Adipose tissue (tissue), 3 donors: ENCODE data around the gene ROBO3. TPM values are rescaled to one million over a fixed set of nuclear protein-coding genes. Genes with fewer than 3 reads are reported as not detected.

Experiments used
- H3K27ac ChIP-seq: one replicate; pipeline ENCODE4 v1.5.1; 2013; ENCODE audit warnings: low read depth, low read length
- WGBS, 3 donors: extraction: QIAGEN DNeasy Blood & Tissue Kit; methylation state at CpG; one replicate each; pipeline ENCODE4 v1.1.7; 2013; 5-methylcytosine and 5-hydroxymethylcytosine counted together
- polyA plus RNA-seq, 3 donors: library from polyadenylated mRNA; stranded (reverse); fragments of 200-250 nt; gene quantifications; one replicate each; pipeline ENCODE4 v1.2.3, GENCODE V29; 2013
- donor health status: healthy with polysubstance abuse.
- donor health status: Bipolar disorder and iron deficiency.
- donor health status: healthy.

Gene ROBO3
- polyA plus RNA-seq = 10 to 100 TPM in 2 of 3 donors, 1 to 10 TPM in 1; 5.2 to 44.8 (median 21.7) TPM

GRCh38 chr11:124865181-124865901 is at the start of gene ROBO3:
TSS of gene ROBO3 (plus strand) at chr11:124865432. CDS start at chr11:124865578, 146 bp downstream.
- WGBS, 3 donors = 2 to 3% (median 2%) methylated on average over 52 to 53 of the region's 53 CpGs
- no peak within 1 kb of the TSS for H3K27ac ChIP-seq

DNA sequence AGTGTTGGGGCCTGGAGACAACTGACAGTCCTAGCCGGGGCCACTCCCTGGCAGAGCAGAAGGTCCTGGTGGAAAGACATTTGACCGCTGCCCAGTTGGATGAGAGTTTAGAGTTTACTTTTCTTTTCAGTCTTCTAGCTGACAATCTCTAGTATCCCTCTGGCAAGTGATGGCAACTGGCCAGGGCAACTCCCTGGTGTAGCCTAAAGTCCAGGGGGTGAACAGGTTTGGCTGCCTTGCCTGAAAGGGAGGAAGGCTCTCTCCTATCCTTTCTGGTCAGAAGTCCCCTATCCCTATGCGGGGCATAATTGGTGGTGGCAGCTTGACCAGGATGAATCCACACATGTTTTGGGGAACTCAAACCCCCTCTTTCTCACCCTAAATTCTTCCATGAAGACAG is 48.2 kb upstream of the ROBO3 start:
- no peak overlapping the region for H3K27ac ChIP-seq
- WGBS, 3 donors = 85 to 90% (median 89%) methylated on average over 3 of the region's 3 CpGs

DNA sequence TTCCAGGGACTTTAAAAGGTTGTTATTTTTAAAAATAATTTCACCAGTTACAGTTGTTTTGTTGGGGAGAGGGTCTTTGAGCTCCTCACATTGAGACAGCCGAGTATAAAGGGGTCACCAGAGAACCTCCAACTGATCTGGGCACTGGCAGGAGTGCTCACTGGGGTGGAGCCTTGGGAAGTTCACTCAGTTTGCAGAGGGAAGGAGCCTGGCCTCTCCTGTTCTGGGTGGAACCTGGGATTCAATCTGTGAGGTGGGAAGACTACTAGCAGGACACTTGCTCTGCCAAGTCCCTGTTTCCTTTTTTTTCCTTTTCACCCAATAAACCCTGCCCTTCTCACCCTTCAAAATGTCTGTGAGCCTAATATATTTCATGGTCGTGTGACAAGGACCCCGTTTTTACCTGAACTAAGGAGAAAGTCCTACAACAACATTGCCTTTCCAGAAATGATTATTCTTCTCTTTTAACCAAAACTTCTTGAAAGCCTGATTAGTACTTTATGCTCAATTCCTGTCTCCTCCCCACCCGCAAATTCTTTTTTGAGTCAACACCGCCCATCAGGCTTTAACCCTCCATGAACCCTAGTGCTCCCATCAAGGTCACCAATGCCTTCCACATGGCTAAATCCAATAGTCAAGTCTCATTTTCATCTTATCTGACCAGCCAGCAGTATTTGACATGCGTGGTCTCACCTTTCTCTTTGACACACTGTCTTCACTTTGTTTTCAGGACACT is 43.1 kb upstream of the ROBO3 start:
- no peak overlapping the region for H3K27ac ChIP-seq
- WGBS, 3 donors = 47 to 71% (median 71%) methylated on average over 6 of the region's 6 CpGs

DNA sequence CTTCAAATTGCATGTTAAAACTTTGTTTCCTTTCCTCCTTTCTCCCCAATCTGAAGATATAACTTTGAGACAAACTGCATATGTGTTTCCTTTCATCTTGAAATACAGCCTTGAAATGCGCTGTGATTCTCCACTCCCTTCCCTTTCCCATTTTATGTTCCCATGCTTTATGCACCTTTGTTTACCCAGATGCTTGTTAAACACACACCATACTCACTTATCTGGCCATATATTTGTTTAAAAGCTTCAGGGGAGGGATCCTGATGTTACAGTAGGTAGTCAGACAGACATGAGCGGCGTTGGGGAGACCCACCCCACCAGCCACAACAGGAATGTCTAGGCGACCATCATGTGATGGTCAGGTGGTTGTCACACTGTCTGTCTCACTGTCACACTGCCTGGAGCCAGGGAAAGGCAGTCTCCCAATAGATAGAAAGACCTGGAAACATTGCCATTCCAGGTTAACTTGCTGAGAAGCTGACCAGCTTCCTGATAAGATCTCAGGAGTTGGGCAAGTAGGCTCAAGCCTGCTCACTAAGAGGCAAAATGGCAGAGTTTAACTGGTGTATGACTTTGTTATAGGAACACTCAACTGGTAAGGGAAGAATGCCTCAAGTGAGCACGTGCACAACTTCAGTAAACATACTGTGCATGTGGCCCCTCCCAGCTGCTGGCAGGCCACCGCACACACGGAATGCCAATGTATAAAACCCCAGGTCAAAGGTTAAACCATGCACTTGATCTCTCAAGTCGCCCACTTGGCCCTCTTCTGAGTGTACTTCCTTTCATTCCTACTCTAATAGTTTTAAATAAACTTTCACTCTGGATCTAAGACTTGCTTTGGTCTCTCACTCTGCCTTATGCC is 41.5 kb upstream of the ROBO3 start:
- H3K27ac ChIP-seq = no peak overlapping the region
- WGBS, 3 donors = 52 to 68% (median 56%) methylated on average over 8 of the region's 8 CpGs

DNA sequence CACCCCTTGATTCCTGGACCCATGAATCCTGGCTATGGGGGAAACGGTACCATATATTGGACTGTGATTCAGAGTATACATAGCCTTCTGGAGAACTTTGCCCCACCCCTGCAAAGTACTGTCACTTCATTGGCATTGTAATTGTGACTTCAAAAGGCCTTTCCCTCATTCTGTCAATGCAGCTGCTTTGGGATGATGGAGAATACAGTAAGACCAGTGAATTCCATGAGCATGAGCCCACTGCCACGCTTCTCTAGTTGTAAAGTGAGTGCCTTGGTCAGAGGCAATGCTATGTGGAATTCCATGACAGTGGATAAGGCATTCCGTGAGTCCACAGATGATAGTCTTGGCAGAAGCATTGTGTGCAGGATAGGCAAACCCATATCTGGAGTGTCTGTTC is 39.4 kb upstream of the ROBO3 start:
- H3K27ac ChIP-seq = no peak overlapping the region
- WGBS, 3 donors = 54 to 84% (median 56%) methylated on average over 3 of the region's 3 CpGs

GRCh38 chr11:124829986-124830385 is 35.2 kb upstream of the ROBO3 start:
- whole genome bisulfite sequencing, 3 donors = 68 to 88% (median 84%) methylated on average over 3 of the region's 3 CpGs
- H3K27ac ChIP-seq = no peak overlapping the region

DNA sequence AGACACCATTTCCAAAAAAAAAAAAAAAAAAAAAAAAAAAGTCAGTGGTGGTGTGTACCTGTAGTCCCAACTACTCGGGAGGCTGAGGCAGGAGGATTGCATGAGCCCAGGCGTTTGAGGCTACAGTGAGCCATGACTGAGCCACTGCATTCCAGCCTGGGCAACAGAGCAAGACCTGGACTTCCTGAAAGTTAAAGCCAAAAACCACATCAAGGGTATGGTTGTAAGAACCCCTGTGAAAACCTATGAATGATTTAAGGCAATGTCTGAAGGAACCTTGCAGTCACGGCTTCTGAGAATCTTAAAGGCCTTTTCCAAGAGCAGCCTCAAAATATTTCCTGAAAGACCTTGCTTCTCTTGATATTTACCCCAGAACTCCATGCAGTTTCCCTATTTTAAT is 34.5 kb upstream of the ROBO3 start:
- WGBS, 3 donors = 79 to 87% (median 84%) methylated on average over 3 of the region's 3 CpGs
- no peak overlapping the region for H3K27ac ChIP-seq

DNA sequence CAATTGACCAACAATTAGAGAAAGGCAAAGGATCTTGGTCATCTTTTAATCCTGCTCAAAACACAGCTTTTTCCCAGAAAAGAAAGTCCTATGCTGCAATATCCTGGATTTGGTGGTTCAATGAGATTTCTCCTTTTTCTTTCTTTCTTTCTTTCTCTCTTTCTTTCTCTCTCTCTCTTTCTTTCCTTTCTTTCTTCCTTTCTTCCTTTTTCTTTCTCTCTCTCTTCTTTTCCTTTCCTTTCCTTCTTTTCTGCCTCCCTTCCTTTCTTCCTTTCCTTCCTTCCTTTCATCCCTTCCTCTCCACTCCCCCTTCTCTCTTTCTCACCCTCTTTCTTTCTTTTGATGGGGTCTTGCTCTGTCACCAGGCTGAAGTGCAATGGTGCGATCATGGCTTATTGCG is 33.3 kb upstream of the ROBO3 start:
- no peak overlapping the region for H3K27ac ChIP-seq
- WGBS, 3 donors = 92 to 100% (median 97%) methylated on average over 2 of the region's 2 CpGs

- H3K27ac ChIP-seq = no peak overlapping the region
- WGBS, 3 donors = 71 to 89% (median 84%) methylated on average over 4 of the region's 4 CpGs
Measured at GRCh38 chr11:124832571-124832970, 32.7 kb upstream of the ROBO3 start.

GRCh38 chr11:124834526-124835180 is 30.6 kb upstream of the ROBO3 start:
- 77 to 87% (median 83%) methylated on average over 3 of the region's 3 CpGs for WGBS, 3 donors
- no peak overlapping the region for H3K27ac ChIP-seq

DNA sequence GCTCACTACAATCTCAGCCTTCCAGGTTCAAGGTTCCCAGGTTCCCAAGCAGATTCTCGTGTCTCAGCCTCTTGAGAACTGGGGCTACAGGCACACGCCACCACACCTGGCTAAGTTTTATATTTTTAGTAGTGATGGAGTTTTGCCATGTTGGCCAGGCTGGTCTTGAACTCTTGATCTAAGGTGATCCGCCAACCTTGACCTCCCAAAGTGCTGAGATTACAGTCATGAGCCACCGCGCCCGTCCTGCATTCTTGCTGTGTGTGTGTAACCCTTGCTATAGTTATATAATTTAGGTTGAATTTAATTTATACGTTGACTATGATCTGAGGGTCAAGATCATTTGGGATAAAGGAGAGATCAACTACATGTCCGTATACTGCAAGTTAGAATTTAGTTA is 29.3 kb upstream of the ROBO3 start:
- no peak overlapping the region for H3K27ac ChIP-seq
- WGBS, 3 donors = 88 to 93% (median 91%) methylated on average over 8 of the region's 8 CpGs

DNA sequence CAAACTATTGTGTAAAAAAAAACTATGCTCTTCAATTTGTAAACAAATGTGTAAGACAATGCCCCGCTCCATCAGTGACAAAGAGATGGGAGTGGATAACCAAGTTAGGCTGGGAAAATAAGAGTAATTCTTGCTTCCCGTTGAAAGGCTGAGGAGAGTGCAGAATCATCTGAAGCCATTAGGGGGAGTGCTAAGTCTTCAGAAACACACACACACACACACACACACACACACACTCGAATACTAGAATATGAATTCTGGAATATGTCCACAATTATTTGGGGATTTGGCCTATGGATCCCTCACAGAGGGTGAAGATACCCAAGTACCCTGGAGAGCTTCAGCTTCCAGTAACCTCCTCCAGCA is 27.8 kb upstream of the ROBO3 start:
- WGBS, 3 donors = 14 to 24% (median 15%) methylated on average over 3 of the region's 3 CpGs
- H3K27ac ChIP-seq = no peak overlapping the region

DNA sequence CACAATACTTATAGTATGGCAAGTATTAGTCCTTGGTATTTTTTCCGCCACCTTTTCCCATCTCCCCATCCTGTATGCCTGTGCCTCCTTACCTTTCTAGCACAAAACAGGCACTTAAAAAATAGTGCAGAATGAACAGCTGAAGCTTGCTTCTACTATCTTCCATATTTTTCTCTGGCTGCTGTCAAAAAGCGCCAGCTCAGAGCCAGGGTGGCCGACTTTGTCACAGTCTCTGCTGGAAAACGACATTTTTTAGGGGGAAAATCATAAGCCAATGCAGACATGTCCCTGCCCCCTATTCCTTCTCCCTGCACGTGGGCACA is 26.5 kb upstream of the ROBO3 start:
- WGBS, 3 donors = 33 to 43% (median 42%) methylated on average over 5 of the region's 5 CpGs
- H3K27ac ChIP-seq = no peak overlapping the region

DNA sequence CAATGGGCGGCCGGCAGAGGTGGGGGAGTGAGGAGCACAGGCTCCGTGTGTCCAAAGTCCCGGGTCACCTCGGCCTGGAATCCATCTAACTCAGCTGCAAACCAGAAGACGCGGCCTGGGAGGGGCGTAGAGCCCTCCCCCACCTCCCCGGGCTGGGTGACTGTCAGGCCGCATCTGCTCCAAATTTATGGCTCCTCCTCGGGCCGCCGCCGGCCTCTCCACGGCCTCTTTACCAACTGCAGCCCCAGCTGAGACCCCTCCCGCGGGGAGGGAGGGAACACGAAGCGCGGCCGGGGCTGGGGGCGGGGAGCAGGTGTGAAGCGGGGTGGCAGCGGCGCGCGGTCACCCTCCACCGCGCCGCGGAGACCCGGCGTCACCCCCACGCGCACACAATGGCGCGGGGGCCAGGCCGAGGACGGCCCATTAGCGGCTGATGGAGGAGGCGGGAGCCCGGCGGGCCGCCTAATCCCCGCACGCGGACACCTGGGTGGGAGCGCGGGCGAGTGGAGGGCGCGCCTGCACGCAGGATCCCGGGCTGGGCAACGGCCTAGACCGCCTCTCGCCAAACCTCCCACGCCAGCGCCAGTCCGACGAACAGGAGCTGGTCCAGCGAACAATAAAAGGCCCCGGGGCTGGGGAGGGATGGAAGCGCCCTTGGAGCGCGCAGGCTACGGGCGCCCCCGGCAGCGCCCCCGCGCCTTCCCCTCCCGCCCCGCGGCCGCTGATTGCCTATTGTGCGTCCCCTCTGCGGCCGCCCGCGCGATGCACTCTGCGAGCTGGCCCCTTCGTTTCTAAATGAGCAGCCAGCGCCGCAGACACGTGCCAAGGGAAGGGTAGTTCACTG is 25.9 kb upstream of the ROBO3 start:
- WGBS, 3 donors = 1 to 3% (median 2%) methylated on average over 81 to 87 of the region's 87 CpGs
- H3K27ac ChIP-seq = no peak overlapping the region

GRCh38 chr11:124839972-124840621 is 25.1 kb upstream of the ROBO3 start:
- no peak overlapping the region for H3K27ac ChIP-seq

DNA sequence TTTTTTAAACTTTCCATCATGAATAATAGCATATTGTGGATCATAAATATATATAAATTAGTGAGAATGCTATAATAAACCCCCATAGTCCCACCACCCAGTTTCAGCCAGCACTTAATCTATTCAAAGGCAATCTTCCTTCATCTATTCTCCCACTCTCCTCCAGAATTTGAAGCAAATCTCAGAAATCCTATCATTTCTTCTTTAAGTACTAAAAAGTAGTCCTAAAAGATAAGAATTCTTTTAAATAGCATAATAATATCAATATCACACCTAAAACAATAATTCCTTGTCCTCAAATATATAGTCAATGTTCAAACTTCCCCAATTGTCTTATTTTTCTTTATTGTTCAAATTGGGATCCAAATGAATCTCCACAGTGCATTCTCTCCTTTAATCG is 24.6 kb upstream of the ROBO3 start:
- H3K27ac ChIP-seq = no peak overlapping the region
- 60 to 65% (median 65%) methylated on average over 1 of the region's 1 CpG for WGBS, 3 donors

More at GRCh38 chr11:124839972-124840621, 25.1 kb upstream of the ROBO3 start:
- 13 to 20% (median 20%) methylated on average over 17 to 20 of the region's 20 CpGs for WGBS, 3 donors

- 34 to 56% (median 44%) methylated on average over 3 of the region's 3 CpGs for WGBS, 3 donors
- no peak overlapping the region for H3K27ac ChIP-seq
Measured at GRCh38 chr11:124841201-124841600, 24.0 kb upstream of the ROBO3 start.
